Measurements from ENCODE around the gene BMP5. TPM values are rescaled to one million over a fixed set of nuclear protein-coding genes. Genes with fewer than 3 reads are reported as not detected.
"Not testable (repeated sequence)": the region's sequence is repeated elsewhere in the genome, so short reads cannot be mapped to it uniquely, and the experiment has no call there.

Gene BMP5
- polyA plus RNA-seq (2012; ENCODE audit: insufficient read depth, insufficient read length): not detected

DNA sequence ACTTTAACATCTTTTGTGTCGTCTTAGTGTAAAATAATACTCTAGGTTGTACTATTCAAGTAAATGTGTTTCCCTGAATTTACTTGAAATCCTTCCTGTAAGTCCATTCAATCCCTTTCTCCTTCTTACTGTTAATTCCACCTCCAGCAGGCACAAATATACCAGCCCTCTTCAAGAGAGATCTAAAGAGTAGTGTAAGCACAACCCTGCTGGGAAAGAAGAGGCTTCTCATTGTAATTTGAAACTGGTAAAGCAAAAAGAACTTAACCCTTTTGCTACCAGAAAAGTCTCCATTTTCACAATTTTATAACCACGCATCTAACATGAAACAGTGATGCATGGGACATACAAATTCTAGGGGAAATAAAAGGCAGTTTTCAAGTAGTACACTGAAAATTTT is at the start of gene BMP5:
TSS of gene BMP5 (minus strand) at position 191 of the 400 bp plus-strand sequence. CDS start 725 bp downstream, outside the sequence.
- no peak for DNase-seq (ENCODE audit: low read depth, low spot score)
- no peak within 1 kb of the TSS for H3K4me3 ChIP-seq (ENCODE audit: low read length)

DNA sequence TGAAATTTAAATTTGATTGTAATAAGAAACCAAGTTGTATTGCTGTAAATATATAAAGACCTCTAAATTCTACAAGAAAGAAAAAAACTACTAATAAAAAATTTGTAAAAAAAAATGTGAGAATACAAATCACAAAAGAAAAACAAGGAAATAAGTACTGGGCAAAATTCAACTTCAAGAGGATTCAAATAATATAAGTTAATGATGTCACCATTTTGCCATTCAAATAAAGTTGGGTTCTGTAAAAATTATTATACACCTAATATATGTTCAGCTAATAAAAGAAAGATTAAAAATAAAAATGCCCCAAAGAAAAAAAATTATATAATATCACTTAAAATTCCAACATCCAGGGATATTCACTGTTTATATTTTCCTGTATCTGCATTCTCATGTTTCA is 47.0 kb upstream of the BMP5 start:
- no peak for DNase-seq (ENCODE audit: low read depth, low spot score)

DNA sequence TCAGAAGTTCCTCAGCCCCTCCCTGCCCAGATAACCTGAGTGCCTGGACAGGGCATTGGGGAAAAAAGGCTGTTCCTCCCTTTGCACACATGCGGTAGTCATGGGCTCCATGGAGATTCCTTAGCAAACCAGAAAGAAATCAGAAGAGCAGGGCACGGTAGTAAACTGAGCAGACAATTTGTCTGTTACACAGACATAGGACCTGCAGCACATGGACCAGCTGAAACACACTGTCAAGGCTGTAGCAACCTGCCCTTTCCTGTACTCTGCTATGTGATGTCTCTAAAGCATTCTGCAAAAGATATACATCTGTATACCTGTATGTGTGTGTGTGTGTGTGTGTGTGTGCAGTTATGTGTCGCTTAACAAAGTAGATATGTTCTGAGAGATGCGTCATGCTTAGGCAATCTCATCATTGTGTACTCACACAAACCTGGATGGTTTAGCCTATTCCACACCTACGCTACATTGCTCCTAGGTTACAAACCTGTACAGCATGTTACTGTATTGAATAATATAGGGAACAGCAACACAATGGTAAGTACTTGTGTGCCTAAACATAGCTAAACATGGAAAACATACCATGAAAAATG is 44.4 kb upstream of the BMP5 start:
- no peak for DNase-seq (ENCODE audit: low read depth, low spot score)
- H3K4me3 ChIP-seq (ENCODE audit: low read length): no peak overlapping the region

More for the DNA sequence above, 47.0 kb upstream of the BMP5 start:
- H3K4me3 ChIP-seq (ENCODE audit: low read length): no peak overlapping the region

GRCh38 chr6:55918639-55919038 is 43.2 kb upstream of the BMP5 start:
- no peak overlapping the region for H3K4me3 ChIP-seq (ENCODE audit: low read length)
- no peak for DNase-seq (ENCODE audit: low read depth, low spot score)

DNA sequence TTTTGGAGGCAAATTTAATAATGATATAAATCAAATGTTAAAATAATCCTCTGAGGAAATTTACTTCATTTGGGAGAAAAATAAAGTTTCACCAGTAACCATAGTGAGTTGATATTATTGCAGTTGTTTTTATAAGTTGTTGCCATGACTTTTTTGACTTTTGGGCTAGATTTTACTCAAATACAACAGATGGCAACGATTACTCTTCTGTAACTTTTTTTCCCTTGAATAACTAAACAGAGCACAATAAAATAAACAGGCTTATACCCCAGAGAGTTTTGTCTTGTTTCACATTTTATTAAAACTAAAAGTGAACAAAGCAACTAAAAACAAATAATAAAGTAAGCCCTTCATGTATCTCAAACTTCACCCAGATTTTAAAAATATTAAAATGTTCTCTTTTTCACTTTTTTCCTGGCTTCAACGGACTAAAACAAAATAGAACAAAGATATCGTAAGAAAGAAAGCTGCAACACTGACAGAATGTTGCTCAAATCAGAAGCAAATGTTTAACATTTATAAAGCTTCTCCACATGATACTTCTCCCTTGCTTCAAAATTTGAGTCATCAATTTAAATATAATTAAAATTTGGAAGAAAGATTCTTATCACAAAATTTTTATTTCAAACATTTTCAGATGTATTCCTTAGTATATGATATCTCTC is 42.5 kb upstream of the BMP5 start:
- DNase-seq (ENCODE audit: low read depth, low spot score): no peak
- H3K4me3 ChIP-seq (ENCODE audit: low read length): no peak overlapping the region

DNA sequence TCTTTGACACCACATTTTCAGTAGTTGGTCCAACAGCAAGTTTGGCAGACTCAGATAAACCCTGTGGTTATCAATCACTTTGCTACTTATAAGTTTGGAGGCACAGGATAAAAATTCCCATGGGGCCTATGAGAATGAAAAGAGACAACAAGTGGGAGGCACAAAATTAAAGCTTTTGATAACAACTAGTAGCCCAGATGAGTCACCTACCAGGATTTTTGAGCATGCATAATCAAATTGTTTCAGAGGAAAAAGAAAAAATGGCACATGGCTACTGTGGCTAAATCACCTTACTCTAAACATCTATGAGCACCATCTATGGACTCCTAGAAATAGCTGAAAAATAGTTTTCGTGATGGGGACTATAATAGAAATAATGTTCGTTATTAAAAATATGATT is 40.8 kb upstream of the BMP5 start:
- H3K4me3 ChIP-seq (ENCODE audit: low read length): no peak overlapping the region
- DNase-seq (ENCODE audit: low read depth, low spot score): no peak

DNA sequence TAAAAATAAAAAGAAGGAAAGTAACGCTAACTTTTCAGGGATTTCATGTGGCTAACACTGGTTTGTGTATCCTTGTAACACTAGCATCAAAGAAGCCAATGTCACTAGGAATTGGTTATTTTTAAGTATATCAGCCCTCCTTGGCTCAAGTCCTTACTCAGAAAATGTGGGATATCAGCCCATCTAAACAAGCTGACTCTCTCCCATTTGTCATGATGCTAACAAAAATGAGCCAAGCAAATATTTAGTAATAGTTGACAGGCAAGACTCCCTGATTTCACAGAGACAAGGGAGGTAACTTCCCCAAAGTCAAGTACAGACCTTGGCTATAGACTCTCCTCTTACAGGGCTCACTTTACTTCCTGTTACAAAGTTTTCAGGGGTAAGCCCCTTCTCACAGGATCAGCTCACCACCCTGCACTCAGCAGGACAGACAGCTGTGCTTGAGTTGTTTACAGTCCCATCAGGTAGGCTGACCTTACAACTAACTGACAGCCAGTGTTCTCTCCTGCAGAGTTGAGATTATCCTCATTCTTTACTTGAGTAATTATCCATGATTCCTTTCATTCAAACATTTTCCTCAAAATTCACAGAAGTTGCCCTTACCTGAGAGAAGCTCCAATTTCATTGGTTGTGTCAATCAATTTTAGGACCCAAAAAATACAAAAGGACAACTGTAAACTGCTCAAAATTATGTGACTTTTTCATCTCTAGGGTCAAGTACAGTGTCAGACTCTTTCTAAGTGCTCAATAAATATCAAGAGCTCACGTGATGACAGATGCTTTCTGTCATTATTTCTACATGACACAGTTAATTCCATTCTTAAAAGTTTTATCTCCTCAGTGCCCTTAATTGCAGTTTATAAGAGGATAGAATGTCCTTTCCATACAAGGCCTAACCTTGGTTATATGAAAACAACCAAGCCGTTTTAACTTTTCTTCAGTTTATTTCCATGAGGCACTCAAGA is 38.1 kb upstream of the BMP5 start:
- DNase-seq (ENCODE audit: low read depth, low spot score): no peak
- H3K4me3 ChIP-seq (ENCODE audit: low read length): no peak overlapping the region

DNA sequence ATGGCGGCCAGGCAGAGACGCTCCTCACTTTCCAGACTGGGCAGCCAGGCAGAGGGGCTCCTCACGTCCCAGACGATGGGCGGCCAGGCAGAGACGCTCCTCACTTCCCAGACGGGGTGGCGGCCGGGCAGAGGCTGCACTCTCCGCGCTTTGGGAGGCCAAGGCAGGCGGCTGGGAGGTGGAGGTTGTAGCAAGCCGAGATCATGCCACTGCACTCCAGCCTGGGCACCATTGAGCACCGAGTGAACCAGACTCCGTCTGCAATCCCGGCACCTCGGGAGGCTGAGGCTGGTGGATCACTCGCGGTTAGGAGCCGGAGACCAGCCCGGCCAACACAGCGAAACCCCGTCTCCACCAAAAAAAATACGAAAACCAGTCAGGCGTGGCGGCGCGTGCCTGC is 35.1 kb upstream of the BMP5 start:
- not testable (repeated sequence) for DNase-seq (ENCODE audit: low read depth, low spot score); H3K4me3 ChIP-seq (ENCODE audit: low read length)

- not testable (repeated sequence) for H3K4me3 ChIP-seq (ENCODE audit: low read length); DNase-seq (ENCODE audit: low read depth, low spot score)
These were observed 34.5 kb upstream of the BMP5 start for GRCh38 chr6:55909911-55910310.

DNA sequence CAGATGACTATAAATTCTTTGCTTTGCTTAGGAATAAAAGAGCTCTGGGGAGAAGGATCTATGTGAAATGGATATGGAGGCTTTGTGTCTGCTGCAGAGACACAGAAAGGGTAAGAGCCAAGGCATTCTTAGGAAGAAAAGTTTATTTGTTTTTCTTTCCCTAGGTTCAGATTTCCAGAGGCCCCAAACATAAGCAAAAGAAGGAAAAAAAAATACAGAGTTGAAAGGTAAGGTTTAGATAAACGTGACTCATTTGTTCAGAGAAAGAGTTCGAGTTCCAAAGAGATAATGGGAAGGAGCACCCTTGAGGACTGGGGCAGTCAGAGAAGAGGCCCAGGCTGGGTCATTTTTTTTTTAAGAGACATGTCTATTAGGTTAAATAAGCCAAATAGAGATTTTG is 27.4 kb upstream of the BMP5 start:
- no peak overlapping the region for H3K4me3 ChIP-seq (ENCODE audit: low read length)
- DNase-seq (ENCODE audit: low read depth, low spot score): no peak

- no peak overlapping the region for H3K4me3 ChIP-seq (ENCODE audit: low read length)
- no peak for DNase-seq (ENCODE audit: low read depth, low spot score)
These were observed 26.4 kb upstream of the BMP5 start for GRCh38 chr6:55901765-55902270.

- H3K4me3 ChIP-seq (ENCODE audit: low read length): no peak overlapping the region
- no peak for DNase-seq (ENCODE audit: low read depth, low spot score)
These were observed 23.0 kb upstream of the BMP5 start for GRCh38 chr6:55898342-55898741.

GRCh38 chr6:55897346-55897745 is 22.0 kb upstream of the BMP5 start:
- H3K4me3 ChIP-seq (ENCODE audit: low read length): no peak overlapping the region
- DNase-seq (ENCODE audit: low read depth, low spot score): no peak

- no peak for DNase-seq (ENCODE audit: low read depth, low spot score)
- H3K4me3 ChIP-seq (ENCODE audit: low read length): no peak overlapping the region
These were observed 20.8 kb upstream of the BMP5 start for GRCh38 chr6:55895972-55896730.

GRCh38 chr6:55892749-55893357 is 17.5 kb upstream of the BMP5 start:
- no peak for DNase-seq (ENCODE audit: low read depth, low spot score)
- H3K4me3 ChIP-seq (ENCODE audit: low read length): no peak overlapping the region

GRCh38 chr6:55888917-55889316 is 13.5 kb upstream of the BMP5 start:
- DNase-seq (ENCODE audit: low read depth, low spot score): peak; percentile 11
- H3K4me3 ChIP-seq (ENCODE audit: low read length): no peak overlapping the region

DNA sequence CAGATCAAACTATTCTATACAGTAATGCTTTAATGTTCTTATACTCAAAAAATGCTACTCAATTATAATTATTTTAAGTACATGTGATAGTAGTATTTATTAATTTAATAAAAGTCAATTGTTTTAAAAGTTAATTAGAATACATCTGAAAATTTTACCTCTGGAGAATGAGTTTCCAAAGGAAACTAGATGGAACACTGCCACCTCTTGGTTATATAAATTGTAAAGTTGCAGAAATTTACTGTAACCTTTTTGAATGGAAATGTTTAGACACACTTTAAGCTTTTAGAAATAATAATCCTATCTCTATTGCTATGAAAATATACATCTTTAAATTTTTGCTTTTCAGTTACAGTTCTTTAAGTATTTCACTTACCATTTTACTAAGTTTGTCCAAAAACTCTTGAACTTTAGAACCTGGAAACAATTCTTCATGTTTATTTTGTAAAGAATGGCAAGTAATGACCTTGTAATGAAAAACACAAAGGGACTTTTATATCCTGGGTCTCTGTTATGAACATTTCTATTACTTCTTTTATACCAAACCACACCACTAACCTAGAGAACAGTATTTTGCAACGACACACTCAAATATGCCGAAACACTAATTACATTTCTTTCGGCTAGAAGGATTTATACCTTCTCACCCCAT is 10.9 kb upstream of the BMP5 start:
- DNase-seq (ENCODE audit: low read depth, low spot score): no peak
- no peak overlapping the region for H3K4me3 ChIP-seq (ENCODE audit: low read length)
